Measurements from ENCODE around the gene ATXN1L.
"Not testable (repeated sequence)": the region's sequence is repeated elsewhere in the genome, so short reads cannot be mapped to it uniquely, and the experiment has no call there.

ATXN1L gene

GRCh38 chr16:71894229-71894920 lies 48.6 kb downstream of the ATXN1L start:
- peak in 1 of 2 experiments; percentile 14 for DNase-seq (ENCODE audit: low read depth in 2 of 2)

- DNase-seq (ENCODE audit: low read depth in 2 of 2), result peak; percentile 97
These were observed 49.3 kb downstream of the ATXN1L start, which contains the start of gene IST1 for GRCh38 chr16:71894921-71895678. TSS of gene IST1 (plus strand) at chr16:71895531. CDS start at chr16:71915641, 20,110 bp downstream.

GRCh38 chr16:71895679-71896365 lies 50.0 kb downstream of the ATXN1L start:
- peak in 1 of 2 experiments; percentile 8 for DNase-seq (ENCODE audit: low read depth in 2 of 2)

- DNase-seq (ENCODE audit: low read depth in 2 of 2), result no peak
These were observed 51.1 kb downstream of the ATXN1L start for GRCh38 chr16:71896764-71897368.

GRCh38 chr16:71899171-71899570 lies 53.4 kb downstream of the ATXN1L start:
- DNase-seq (ENCODE audit: low read depth in 2 of 2), result no peak

- no peak for DNase-seq (ENCODE audit: low read depth in 2 of 2)
These were observed 57.0 kb downstream of the ATXN1L start for GRCh38 chr16:71902656-71903365.

- DNase-seq (ENCODE audit: low read depth in 2 of 2), result no peak
These were observed 57.8 kb downstream of the ATXN1L start for GRCh38 chr16:71903608-71904007.

- DNase-seq (ENCODE audit: low read depth in 2 of 2), result no peak
These were observed 58.5 kb downstream of the ATXN1L start for GRCh38 chr16:71904239-71904638.

- not testable (repeated sequence) for DNase-seq (ENCODE audit: low read depth in 2 of 2)
These were observed 60.0 kb downstream of the ATXN1L start for GRCh38 chr16:71905765-71906164.

All from fibroblast of skin of left quadriceps (primary cell).